ENCODE results near the gene LMX1B. TPM values are rescaled to one million over a fixed set of nuclear protein-coding genes. Genes with fewer than 3 reads are reported as not detected.

The LMX1B gene
- total and polyA plus RNA-seq, 2 of the 4 experiments (the other 2 are of a cell fraction), result not detected

- no peak overlapping the region for H2BK120ac ChIP-seq (ENCODE audit: low read depth, low read length)
- no peak overlapping the region for H2BK20ac ChIP-seq (ENCODE audit: low read depth, low read length)
- H3K4me3 ChIP-seq (ENCODE audit: insufficient read depth, low read depth, low read length), result no peak overlapping the region
- H3K27me3 ChIP-seq (ENCODE audit: control insufficient read depth, insufficient read depth, low read length), result peaks cover 95% of the 10 kb centered on the region
- in situ Hi-C loops (cut with MboI; ENCODE audit: low sequenced_read_pairs) (no loop called here), intact Hi-C loops (cut with micrococcal nuclease) (no loop called here), dilution Hi-C loops (cut with HindIII; ENCODE audit: low sequenced_read_pairs, unreplicated experiment) (no loop called here)
- H3K4me1 ChIP-seq (ENCODE audit: control insufficient read depth, insufficient read depth, low read length), result no peaks in the 10 kb centered on the region
- BruUV-seq (replicated peaks), result no TSS peak
- no peak for TF ChIP-seq CHD1 (IDR thresholded peaks at IDR 0.05; ENCODE audit: low read depth, low read length)
- TF ChIP-seq SMC3 (IDR thresholded peaks at IDR 0.05; ENCODE audit: low read depth, low read length), result no peak
- TF ChIP-seq RCOR1 (IDR thresholded peaks at IDR 0.05; ENCODE audit: insufficient replicate concordance, low read length), result no peak
- no peak for TF ChIP-seq BHLHE40 (IDR thresholded peaks at IDR 0.05; ENCODE audit: low read depth, low read length)
- TF ChIP-seq RFX5 (IDR thresholded peaks at IDR 0.05; ENCODE audit: low read depth, low read length), result no peak
- TF ChIP-seq NFE2L2 (IDR thresholded peaks at IDR 0.05; ENCODE audit: low read depth, low read length), result no peak
- no peak for TF ChIP-seq MAZ (IDR thresholded peaks at IDR 0.05; ENCODE audit: borderline replicate concordance, low read depth, low read length)
- no peak for TF ChIP-seq CTCF (conservative IDR thresholded peaks at IDR 0.05; ENCODE audit: low read depth, low read length)
- no peak for TF ChIP-seq MXI1 (IDR thresholded peaks at IDR 0.05; ENCODE audit: borderline replicate concordance, low read depth, low read length)
- TF ChIP-seq RAD21 (IDR thresholded peaks at IDR 0.05; ENCODE audit: low read length), result no peak
- no peak for TF ChIP-seq FOS (IDR thresholded peaks at IDR 0.05; ENCODE audit: low read depth, low read length)
- TF ChIP-seq ELK1 (IDR thresholded peaks at IDR 0.05; ENCODE audit: borderline replicate concordance, low read depth, low read length), result no peak
- TF ChIP-seq MAFK (IDR thresholded peaks at IDR 0.05; ENCODE audit: low read depth, low read length), result no peak
- no peak for TF ChIP-seq POLR2A (IDR thresholded peaks at IDR 0.05; ENCODE audit: low read depth, low read length)
- no peak for TF ChIP-seq CEBPB (IDR thresholded peaks at IDR 0.05; ENCODE audit: low read depth, low read length)
- no peak for TF ChIP-seq USF2 (IDR thresholded peaks at IDR 0.05; ENCODE audit: low read depth, low read length)
- no peak overlapping the region for H3K4me2 ChIP-seq (ENCODE audit: low read depth, low read length)
- ChIA-PET POLR2A (ENCODE audit: unreplicated experiment) (no interaction called here), CTCF (interaction anchor here (0.6 kb wide), 1 partner anchor 124 kb away, joined by 3 read pairs; no protein-coding TSS in a partner anchor)
- no peak overlapping the region for H4K91ac ChIP-seq (ENCODE audit: insufficient read depth, low read depth, low read length)
- no peak overlapping the region for H2AFZ ChIP-seq (replicated peaks; ENCODE audit: low read length, poor library complexity)
- H3K36me3 ChIP-seq (ENCODE audit: control insufficient read depth, insufficient read depth, low read length), result no peaks in the 10 kb centered on the region
- ATAC-seq (ENCODE audit: low read depth) (no peak), DNase-seq (peak; percentile 4)
- peaks cover 5% of the 10 kb centered on the region; the same call in 1 of the 2 replicates for H4K20me1 ChIP-seq (ENCODE audit: insufficient read depth, low read length)
- H3K4ac ChIP-seq (ENCODE audit: low read depth, low read length), result no peak overlapping the region
- no peak overlapping the region for H3K18ac ChIP-seq (ENCODE audit: low read depth, low read length)
- no peak overlapping the region for H2AK9ac ChIP-seq (replicated peaks; ENCODE audit: low read depth, low read length, poor library complexity)
- H4K5ac ChIP-seq (ENCODE audit: low read depth, low read length), result no peak overlapping the region
- H3K14ac ChIP-seq (replicated peaks; ENCODE audit: low read depth, low read length), result no peak overlapping the region
- H2AK5ac ChIP-seq (ENCODE audit: low read depth, low read length), result no peak overlapping the region
- H3K9ac ChIP-seq (ENCODE audit: low read depth, low read length), result no peak overlapping the region
- no peak overlapping the region for H4K8ac ChIP-seq (ENCODE audit: low read depth in 2 of 2, low read length in 2 of 2)
- H3K9me1 ChIP-seq (ENCODE audit: insufficient read depth, low read length), result no peaks in the 10 kb centered on the region
- H3K9me3 ChIP-seq (ENCODE audit: control insufficient read depth, insufficient read depth, low read length), result no peaks in the 10 kb centered on the region; the same call in 1 of the 2 replicates
- H2BK5ac ChIP-seq (ENCODE audit: low read depth, low read length, poor library complexity, severe bottlenecking), result no peak overlapping the region
- H3K23ac ChIP-seq (ENCODE audit: low read depth, low read length), result no peak overlapping the region
- no peak overlapping the region for H2BK15ac ChIP-seq (ENCODE audit: low read depth, low read length)
- no peak overlapping the region for H3K56ac ChIP-seq (ENCODE audit: extremely low read depth, insufficient read depth, low read length)
- H3K79me1 ChIP-seq (ENCODE audit: low read depth in 1 of 2, low read length in 2 of 2), result no peaks in the 10 kb centered on the region
- WGBS, 2 experiments (ENCODE audit: extremely low coverage in 2 of 2, insufficient read length in 1 of 2), result 1% methylated on average over 25 of the region's 62 CpGs; no CpG with 5 or more reads in 1 of the 2 experiments
- no peak overlapping the region for H3K27ac ChIP-seq (ENCODE audit: insufficient read depth, low read length)
These were observed 1.6 kb downstream of the LMX1B start for GRCh38 chr9:126615245-126615790.

Data from IMR-90 (cell line).